Endodermal cell (in vitro differentiated cells): ENCODE results near the gene CPNE6. TPM values are rescaled to one million over a fixed set of nuclear protein-coding genes. Genes with fewer than 3 reads are reported as not detected.

Experiments used
- DNase-seq: peaks from one replicate; pipeline ENCODE4 v3.0.0-alpha.2; 2017
- H3K27ac ChIP-seq: 2 replicates; pipeline ENCODE4 v1.5.1; 2013; ENCODE audit warnings: mild to moderate bottlenecking, low read depth, low read length, moderate library complexity
- H3K27me3 ChIP-seq: 2 replicates; pipeline ENCODE4 v1.6.1; 2013; ENCODE audit warnings: mild to moderate bottlenecking, low read length, moderate library complexity; ENCODE audit not compliant: insufficient read depth, control insufficient read depth, poor library complexity, severe bottlenecking
- H3K36me3 ChIP-seq: 2 replicates; pipeline ENCODE4 v1.7.0; 2013; ENCODE audit warnings: mild to moderate bottlenecking, low read length, moderate library complexity; ENCODE audit not compliant: control insufficient read depth, insufficient read depth
- H3K4me1 ChIP-seq: one replicate; pipeline ENCODE4 v1.7.0; 2013; ENCODE audit warnings: low read length; ENCODE audit not compliant: control insufficient read depth, insufficient read depth
- H3K4me3 ChIP-seq: 2 replicates; pipeline ENCODE4 v1.5.1; 2013; ENCODE audit warnings: mild to moderate bottlenecking, low read length, moderate library complexity
- H3K9ac ChIP-seq: 2 replicates; pipeline ENCODE4 v1.6.1; 2013; ENCODE audit warnings: mild to moderate bottlenecking, low read length, moderate library complexity; ENCODE audit not compliant: poor library complexity, severe bottlenecking; ENCODE audit errors: extremely low read depth
- H3K9me3 ChIP-seq: 2 replicates; pipeline ENCODE4 v1.6.1; 2013; ENCODE audit warnings: mild to moderate bottlenecking, low read length, moderate library complexity; ENCODE audit not compliant: control insufficient read depth
- H3K27ac Mint-ChIP-seq: 2 replicates; pipeline ENCODE4 v1.8.0; 2020; ENCODE audit warnings: mixed read lengths
- H3K27me3 Mint-ChIP-seq: 2 replicates; pipeline ENCODE4 v1.8.0; 2021; ENCODE audit warnings: mild to moderate bottlenecking, mixed read lengths; ENCODE audit not compliant: insufficient read depth
- H3K36me3 Mint-ChIP-seq: 2 replicates; pipeline ENCODE4 v1.8.0; 2020; ENCODE audit warnings: low read depth, mixed read lengths
- H3K4me1 Mint-ChIP-seq: 2 replicates; pipeline ENCODE4 v1.8.0; 2020; ENCODE audit warnings: mixed read lengths
- H3K4me3 Mint-ChIP-seq: 2 replicates; pipeline ENCODE4 v1.8.0; 2020; ENCODE audit warnings: mild to moderate bottlenecking, moderate library complexity, mixed read lengths
- H3K9me3 Mint-ChIP-seq: 2 replicates; pipeline ENCODE4 v1.8.0; 2020; ENCODE audit warnings: mild to moderate bottlenecking, mixed read lengths
- WGBS, 2 experiments: methylation state at CpG; one replicate each; pipeline versions ENCODE4 v1.1.5 to v1.1.7; 2013; ENCODE audit warnings: missing lambda C conversion rate in 2 of 2, mixed read lengths in 1 of 2; ENCODE audit not compliant: insufficient coverage in 1 of 2, insufficient read length in 1 of 2; 5-methylcytosine and 5-hydroxymethylcytosine counted together
- total RNA-seq, 2 donors: library from RNA; stranded (reverse); fragmentation: NEBNext Ultra II Directional in 1 of 2; extraction: Animal tissue kit (Norgen Biotek cat#: 25700) in 1 of 2; gene quantifications; 2 replicates in 1 of 2; 3 replicates in 1 of 2; pipeline ENCODE4 v1.2.1, GENCODE V29; 2021
- TF ChIP-seq, protein P1 (sequence below): fragments of 200-600 bp; sonication (generic); conservative IDR thresholded peaks from 2 replicates; pipeline ENCODE4 v1.5.0; 2021; ENCODE audit warnings: antibody characterized with exemption, mild to moderate bottlenecking

Gene CPNE6
- total RNA-seq, 2 donors from 2014 or later, result not detected

- H3K27ac Mint-ChIP-seq, result peak overlapping the region; percentile 81
- no peaks in the 10 kb centered on the region for H3K36me3 ChIP-seq
- peaks cover 54% of the 10 kb centered on the region for H3K27me3 ChIP-seq
Measured at GRCh38 chr14:24081739-24082211, 10.4 kb downstream of the CPNE6 start.

GRCh38 chr14:24082411-24083080 lies 11.2 kb downstream of the CPNE6 start:
- TF ChIP-seq, protein P1, sequence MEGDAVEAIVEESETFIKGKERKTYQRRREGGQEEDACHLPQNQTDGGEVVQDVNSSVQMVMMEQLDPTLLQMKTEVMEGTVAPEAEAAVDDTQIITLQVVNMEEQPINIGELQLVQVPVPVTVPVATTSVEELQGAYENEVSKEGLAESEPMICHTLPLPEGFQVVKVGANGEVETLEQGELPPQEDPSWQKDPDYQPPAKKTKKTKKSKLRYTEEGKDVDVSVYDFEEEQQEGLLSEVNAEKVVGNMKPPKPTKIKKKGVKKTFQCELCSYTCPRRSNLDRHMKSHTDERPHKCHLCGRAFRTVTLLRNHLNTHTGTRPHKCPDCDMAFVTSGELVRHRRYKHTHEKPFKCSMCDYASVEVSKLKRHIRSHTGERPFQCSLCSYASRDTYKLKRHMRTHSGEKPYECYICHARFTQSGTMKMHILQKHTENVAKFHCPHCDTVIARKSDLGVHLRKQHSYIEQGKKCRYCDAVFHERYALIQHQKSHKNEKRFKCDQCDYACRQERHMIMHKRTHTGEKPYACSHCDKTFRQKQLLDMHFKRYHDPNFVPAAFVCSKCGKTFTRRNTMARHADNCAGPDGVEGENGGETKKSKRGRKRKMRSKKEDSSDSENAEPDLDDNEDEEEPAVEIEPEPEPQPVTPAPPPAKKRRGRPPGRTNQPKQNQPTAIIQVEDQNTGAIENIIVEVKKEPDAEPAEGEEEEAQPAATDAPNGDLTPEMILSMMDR, result no peak
- Histone ChIP-seq H3K4me1 (peaks cover 26% of the 10 kb centered on the region), H3K27me3 (peaks cover 49% of the 10 kb centered on the region), H3K4me3 (no peak overlapping the region), H3K36me3 (no peaks in the 10 kb centered on the region), H3K27ac (no peak overlapping the region), H3K9ac (no peak overlapping the region), H3K9me3 (no peaks in the 10 kb centered on the region)
- Mint-ChIP-seq H3K27me3 (peaks cover 45% of the 10 kb centered on the region), H3K9me3 (no peaks in the 10 kb centered on the region), H3K4me3 (peak overlapping the region; percentile 61), H3K36me3 (no peaks in the 10 kb centered on the region), H3K4me1 (peaks cover 43% of the 10 kb centered on the region), H3K27ac (peak overlapping the region; percentile 81)
- WGBS, 2 experiments, result 94% methylated on average over 5 of the region's 5 CpGs; no CpG with 5 or more reads in 1 of the 2 experiments
- DNase-seq, result no peak

More at GRCh38 chr14:24081739-24082211, 10.4 kb downstream of the CPNE6 start:
- peaks cover 45% of the 10 kb centered on the region for H3K27me3 Mint-ChIP-seq
- no peaks in the 10 kb centered on the region for H3K36me3 Mint-ChIP-seq
- WGBS, 2 experiments, result 21 to 67% methylated on average over 4 to 26 of the region's 26 CpGs
- Histone ChIP-seq H3K27ac (no peak overlapping the region), H3K9ac (no peak overlapping the region), H3K9me3 (no peaks in the 10 kb centered on the region), H3K4me1 (peaks cover 21% of the 10 kb centered on the region), H3K4me3 (peak overlapping the region; percentile 80)
- TF ChIP-seq, protein P1, result no peak
- no peaks in the 10 kb centered on the region for H3K9me3 Mint-ChIP-seq
- H3K4me3 Mint-ChIP-seq, result peak overlapping the region; percentile 61
- DNase-seq, result no peak
- H3K4me1 Mint-ChIP-seq, result peaks cover 39% of the 10 kb centered on the region

GRCh38 chr14:24083462-24083861 lies 12.1 kb downstream of the CPNE6 start:
- Histone ChIP-seq H3K36me3 (no peaks in the 10 kb centered on the region), H3K4me1 (peaks cover 26% of the 10 kb centered on the region), H3K27me3 (peaks cover 49% of the 10 kb centered on the region), H3K27ac (no peak overlapping the region), H3K9ac (no peak overlapping the region), H3K4me3 (no peak overlapping the region), H3K9me3 (no peaks in the 10 kb centered on the region)
- Mint-ChIP-seq H3K4me1 (peaks cover 35% of the 10 kb centered on the region), H3K9me3 (no peaks in the 10 kb centered on the region), H3K36me3 (no peaks in the 10 kb centered on the region), H3K27me3 (peaks cover 45% of the 10 kb centered on the region), H3K4me3 (no peak overlapping the region), H3K27ac (no peak overlapping the region)
- no peak for DNase-seq
- TF ChIP-seq, protein P1, result no peak
- 96 to 97% methylated on average over 3 of the region's 3 CpGs for WGBS, 2 experiments
